IPS-15b (cell line): ENCODE data around the gene WDR70.

Source experiments
- H3K27me3 ChIP-seq: one replicate; pipeline ENCODE4 v1.6.1; 2013; ENCODE audit warnings: low read length; ENCODE audit not compliant: control insufficient read depth, insufficient read depth
- H3K36me3 ChIP-seq: one replicate; pipeline ENCODE4 v1.6.1; 2013; ENCODE audit warnings: low read length; ENCODE audit not compliant: control insufficient read depth, insufficient read depth
- H3K4me1 ChIP-seq: one replicate; pipeline ENCODE4 v1.6.1; 2013; ENCODE audit warnings: mild to moderate bottlenecking, low read length; ENCODE audit not compliant: control insufficient read depth, insufficient read depth
- H3K4me3 ChIP-seq: one replicate; pipeline ENCODE4 v1.5.1; 2013; ENCODE audit warnings: low read depth, low read length
- H3K9ac ChIP-seq: one replicate; pipeline ENCODE4 v1.6.1; 2013; ENCODE audit warnings: low read depth, mild to moderate bottlenecking, low read length
- H3K9me3 ChIP-seq: one replicate; pipeline ENCODE4 v1.6.1; 2013; ENCODE audit warnings: mild to moderate bottlenecking, low read length; ENCODE audit not compliant: control insufficient read depth, insufficient read depth

WDR70 gene

DNA sequence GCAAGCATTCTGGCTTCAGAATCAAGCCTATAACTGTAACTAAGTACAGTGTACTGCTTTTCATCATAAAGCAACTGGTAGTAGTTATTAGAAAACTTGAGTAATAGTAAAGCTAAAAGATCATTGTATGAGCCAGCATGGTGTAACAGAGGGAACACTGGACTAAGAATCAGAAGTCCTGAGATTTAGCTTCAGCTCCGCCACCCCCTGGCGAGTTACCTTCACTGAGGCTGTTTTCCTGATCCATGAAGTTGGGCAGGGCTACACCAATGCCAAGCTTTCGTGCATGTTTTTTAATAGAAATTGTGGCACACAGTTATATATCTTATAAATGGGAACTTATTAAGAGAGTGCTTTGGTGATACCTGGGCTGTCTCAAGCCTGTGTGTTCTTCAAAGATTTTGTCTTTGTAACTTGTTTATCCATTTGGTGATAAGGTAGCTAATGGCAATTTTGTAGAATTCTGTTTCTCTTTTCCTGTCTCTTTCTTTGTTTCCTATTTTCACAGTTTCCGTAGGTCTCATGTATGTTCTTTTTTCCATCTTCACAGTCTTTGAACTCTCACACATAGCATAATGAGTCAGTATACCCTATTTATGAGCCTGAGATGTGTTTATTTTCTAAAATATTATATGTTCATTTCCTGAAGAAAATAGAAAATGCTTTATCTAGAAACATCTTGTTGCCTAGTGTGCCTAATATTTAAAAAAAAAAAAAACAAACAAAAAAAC is 358.4 kb downstream of the WDR70 start:
- Histone ChIP-seq H3K4me3 (no peak overlapping the region), H3K36me3 (no peaks in the 10 kb centered on the region), H3K9me3 (no peaks in the 10 kb centered on the region), H3K27me3 (no peaks in the 10 kb centered on the region), H3K4me1 (no peaks in the 10 kb centered on the region), H3K9ac (no peak overlapping the region)

DNA sequence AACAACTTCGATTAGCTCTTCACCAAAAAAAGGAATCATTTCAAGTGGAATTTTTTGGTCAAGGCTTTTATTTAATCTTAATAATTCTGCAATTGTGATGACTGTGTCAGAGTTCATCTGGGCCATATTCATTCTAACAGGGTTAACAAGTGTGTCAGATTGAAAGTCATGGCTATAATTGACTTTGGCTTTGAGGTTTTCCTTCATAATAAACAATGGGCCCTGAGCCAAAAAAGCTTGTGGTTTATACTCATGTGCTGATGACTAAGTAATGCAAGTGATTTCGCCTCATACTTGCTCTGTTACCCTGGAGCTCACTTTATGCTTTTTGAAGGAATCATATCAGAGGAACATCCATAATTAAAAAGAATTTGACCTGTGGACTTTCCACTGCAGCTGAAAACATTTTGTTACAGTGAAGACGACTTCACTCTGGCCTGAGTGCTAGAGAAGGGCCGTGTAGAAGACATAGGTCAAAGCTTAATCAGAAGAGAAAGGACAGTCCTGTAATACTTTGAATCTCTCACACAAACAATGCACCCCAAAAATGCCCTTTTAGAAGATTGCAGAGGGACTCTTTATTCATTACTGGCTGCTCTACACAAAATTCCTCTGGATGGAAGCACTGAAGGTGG is 359.1 kb downstream of the WDR70 start:
- H3K4me1 ChIP-seq = no peaks in the 10 kb centered on the region
- H3K4me3 ChIP-seq = no peak overlapping the region
- H3K36me3 ChIP-seq = no peaks in the 10 kb centered on the region
- H3K27me3 ChIP-seq = no peaks in the 10 kb centered on the region
- no peak overlapping the region for H3K9ac ChIP-seq
- no peaks in the 10 kb centered on the region for H3K9me3 ChIP-seq

DNA sequence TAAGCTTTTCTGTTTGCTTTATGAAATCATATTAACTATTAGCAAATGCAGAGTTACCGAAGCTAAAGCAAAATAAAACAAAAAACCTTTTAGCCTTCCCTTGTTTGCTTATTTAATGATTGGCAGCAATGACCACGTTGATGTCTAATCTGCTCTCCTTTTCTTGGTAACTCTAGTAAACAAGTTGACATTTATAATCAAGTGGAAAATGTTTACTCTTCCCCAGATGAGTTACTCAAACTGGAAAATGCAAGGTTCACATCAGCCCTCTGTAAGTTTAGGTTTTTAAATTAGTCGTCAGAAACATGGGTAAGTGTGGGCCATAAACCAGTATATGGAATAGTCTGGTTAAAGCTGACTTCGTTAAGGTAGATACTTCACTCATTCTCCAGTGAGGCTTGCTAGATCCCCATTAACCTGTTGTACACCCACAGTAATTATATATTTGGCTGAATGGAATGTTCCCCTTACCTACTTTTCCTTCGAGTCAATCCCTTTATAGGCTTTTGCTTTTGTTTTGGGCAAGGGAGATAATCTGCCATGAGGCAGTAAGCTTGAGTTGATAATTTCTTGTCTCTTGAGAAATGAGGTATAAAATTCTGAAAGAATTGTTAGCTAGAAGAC is 359.9 kb downstream of the WDR70 start:
- Histone ChIP-seq H3K4me1 (no peaks in the 10 kb centered on the region), H3K36me3 (no peaks in the 10 kb centered on the region), H3K9me3 (no peaks in the 10 kb centered on the region), H3K27me3 (no peaks in the 10 kb centered on the region), H3K9ac (no peak overlapping the region), H3K4me3 (no peak overlapping the region)

DNA sequence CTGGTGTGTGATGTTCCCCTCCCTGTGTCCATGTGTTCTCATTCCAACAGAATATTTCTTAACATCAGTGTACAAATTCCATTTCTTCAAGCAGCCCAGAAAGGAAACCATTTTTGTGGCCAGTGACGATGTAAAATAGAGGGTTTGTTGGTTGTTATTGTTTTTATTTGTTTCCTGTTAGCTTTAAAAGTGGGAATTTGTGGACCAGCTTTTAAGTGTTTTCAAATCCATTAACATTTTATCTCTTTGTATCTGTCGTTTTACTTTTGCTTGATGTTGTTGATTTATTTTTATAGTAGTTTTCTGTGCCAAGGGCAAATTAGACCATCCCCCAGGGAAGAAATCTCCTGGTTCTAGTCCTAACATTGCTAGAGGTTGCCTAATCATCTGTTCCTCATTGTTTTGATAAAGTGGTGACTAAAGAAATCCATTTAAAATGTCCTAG is 360.7 kb downstream of the WDR70 start:
- H3K36me3 ChIP-seq = no peaks in the 10 kb centered on the region
- H3K4me3 ChIP-seq = no peak overlapping the region
- H3K4me1 ChIP-seq = no peaks in the 10 kb centered on the region
- H3K9me3 ChIP-seq = no peaks in the 10 kb centered on the region
- H3K27me3 ChIP-seq = no peaks in the 10 kb centered on the region
- no peak overlapping the region for H3K9ac ChIP-seq

DNA sequence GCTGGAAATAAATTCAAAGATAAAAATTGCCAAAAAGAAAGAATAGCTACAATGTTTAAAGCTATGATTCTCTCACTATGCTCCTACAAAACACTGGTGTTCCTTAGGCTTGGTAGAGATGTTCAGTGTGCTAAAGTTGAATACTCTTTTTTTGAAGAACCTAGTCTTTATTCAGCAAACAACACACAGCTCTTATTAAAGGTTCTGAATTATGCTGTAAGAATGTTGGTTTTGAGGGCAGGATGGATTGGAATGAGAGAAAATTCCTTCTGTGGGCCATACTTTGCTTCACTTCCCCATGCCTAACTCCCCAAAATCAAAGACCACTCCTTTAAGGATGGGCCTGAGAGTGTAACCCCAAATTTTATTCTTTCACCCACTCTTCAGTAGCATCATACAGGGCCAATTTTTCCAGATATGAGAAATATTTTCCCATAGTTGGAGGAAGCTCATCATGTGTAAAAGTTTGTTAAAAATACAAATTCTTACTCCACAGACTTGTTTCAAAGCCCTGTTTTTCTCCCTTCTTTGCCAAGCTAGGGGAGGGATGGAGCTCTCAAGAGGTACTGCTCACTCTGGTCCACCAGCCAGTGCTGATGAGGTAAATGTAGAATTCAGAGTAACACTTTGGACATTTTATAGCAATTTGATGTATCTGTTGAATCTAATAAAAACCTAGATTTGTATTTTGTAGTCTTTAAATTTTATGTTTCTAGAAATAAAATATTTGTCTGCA is 361.4 kb downstream of the WDR70 start:
- Histone ChIP-seq H3K4me1 (no peaks in the 10 kb centered on the region), H3K9me3 (no peaks in the 10 kb centered on the region), H3K27me3 (no peaks in the 10 kb centered on the region), H3K4me3 (no peak overlapping the region), H3K9ac (no peak overlapping the region), H3K36me3 (no peaks in the 10 kb centered on the region)

DNA sequence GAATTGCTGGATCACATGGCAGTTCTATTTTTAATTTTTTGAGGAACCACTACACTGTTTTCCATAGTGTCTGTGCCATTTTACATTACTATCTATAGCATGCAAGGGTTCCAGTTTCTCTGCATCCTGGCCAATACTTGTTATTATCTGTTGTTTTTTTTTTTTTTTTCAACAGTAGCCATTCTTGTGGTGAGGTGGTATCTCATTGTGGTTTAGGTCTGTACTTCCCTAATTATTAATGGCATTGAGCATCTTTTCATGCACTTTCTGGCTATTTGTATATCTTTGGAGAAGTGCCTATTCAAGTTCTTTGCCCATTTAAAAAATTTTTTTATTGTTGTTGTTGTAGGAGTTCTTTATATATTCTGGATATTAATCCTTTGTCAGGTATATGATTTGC is 363.0 kb downstream of the WDR70 start:
- H3K4me3 ChIP-seq = no peak overlapping the region
- no peaks in the 10 kb centered on the region for H3K36me3 ChIP-seq
- H3K9me3 ChIP-seq = no peaks in the 10 kb centered on the region
- no peaks in the 10 kb centered on the region for H3K27me3 ChIP-seq
- no peak overlapping the region for H3K9ac ChIP-seq
- no peaks in the 10 kb centered on the region for H3K4me1 ChIP-seq

DNA sequence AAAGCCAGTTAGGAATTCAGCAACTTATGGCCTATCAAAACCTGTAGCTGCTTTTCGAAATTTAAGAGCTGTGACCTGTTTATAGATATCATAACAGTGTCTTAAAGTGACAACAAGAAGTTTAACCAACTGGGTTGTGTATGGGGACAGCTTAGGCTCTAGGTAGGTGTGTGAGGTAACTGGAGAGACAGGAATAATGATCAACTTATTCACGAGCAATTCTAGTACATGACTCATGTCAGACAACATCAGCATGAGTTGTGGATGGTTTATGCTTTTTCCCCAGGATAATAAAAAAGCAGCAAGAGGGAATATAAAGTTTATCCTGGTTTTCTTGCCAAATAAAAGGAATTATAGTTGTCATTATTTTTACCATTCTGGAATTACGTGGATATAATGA is 372.1 kb downstream of the WDR70 start:
- no peaks in the 10 kb centered on the region for H3K36me3 ChIP-seq
- H3K4me3 ChIP-seq = no peak overlapping the region
- no peaks in the 10 kb centered on the region for H3K9me3 ChIP-seq
- no peaks in the 10 kb centered on the region for H3K27me3 ChIP-seq
- no peak overlapping the region for H3K9ac ChIP-seq
- H3K4me1 ChIP-seq = no peaks in the 10 kb centered on the region

DNA sequence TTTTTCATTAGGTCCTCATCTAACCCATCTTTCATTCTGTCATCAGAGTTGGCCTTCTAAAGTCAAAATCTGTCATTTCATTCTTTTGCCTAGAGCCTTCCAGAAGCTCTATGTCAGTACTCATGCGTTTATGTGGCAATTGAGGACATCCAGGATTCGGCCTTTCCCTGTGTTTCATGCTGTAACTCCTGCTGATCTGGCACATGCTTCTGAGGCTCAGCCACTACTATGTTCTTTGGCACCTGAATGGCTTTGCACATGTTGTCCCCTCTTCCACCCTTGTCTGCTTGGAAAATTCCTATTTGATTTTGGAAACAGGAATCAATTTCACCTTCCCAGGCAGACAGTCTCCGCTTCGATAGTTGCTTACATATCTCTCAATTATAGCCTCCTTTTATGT is 375.9 kb downstream of the WDR70 start:
- no peak overlapping the region for H3K9ac ChIP-seq
- H3K9me3 ChIP-seq = no peaks in the 10 kb centered on the region
- no peaks in the 10 kb centered on the region for H3K27me3 ChIP-seq
- no peak overlapping the region for H3K4me3 ChIP-seq
- H3K36me3 ChIP-seq = no peaks in the 10 kb centered on the region
- H3K4me1 ChIP-seq = no peaks in the 10 kb centered on the region

DNA sequence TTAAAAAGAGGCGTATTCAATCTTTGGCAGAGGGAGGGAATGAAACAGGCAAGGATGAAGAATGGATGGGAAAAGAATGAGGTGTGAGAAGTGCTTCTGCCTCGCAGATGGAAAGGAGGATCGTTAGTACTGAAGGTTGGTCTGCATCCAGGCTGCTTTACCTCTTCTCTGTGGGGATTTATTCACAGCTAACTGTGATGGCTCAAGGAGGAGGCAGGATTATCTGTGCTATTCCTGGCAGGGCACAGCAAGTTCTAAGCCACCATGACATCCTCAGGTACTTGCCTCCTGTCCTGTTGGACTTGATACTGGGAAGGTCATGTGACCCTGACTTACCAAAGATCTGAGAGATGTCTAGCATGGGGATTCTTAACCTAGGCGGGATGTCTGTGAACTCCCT is 376.5 kb downstream of the WDR70 start:
- Histone ChIP-seq H3K9me3 (no peaks in the 10 kb centered on the region), H3K4me1 (no peaks in the 10 kb centered on the region), H3K9ac (no peak overlapping the region), H3K36me3 (no peaks in the 10 kb centered on the region), H3K27me3 (no peaks in the 10 kb centered on the region), H3K4me3 (no peak overlapping the region)

DNA sequence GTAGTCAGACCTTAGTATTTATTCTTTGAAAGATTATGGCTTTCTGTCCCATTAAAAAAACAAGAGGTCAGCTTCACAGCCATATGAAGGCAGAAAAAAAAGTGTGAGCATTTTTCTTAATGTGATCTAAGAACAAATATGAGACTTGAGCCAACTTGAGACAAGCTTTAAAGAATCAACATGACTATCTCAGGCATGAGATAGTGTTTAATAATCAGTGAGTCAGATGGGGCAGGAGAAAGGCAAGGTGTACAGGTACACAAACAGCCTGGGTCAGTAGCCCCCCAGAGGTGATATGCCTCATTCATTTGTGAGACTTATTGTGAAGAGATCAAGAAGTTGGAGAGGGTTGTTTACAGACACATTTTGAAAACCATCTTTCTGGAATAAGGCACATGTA is 377.1 kb downstream of the WDR70 start:
- Histone ChIP-seq H3K9ac (no peak overlapping the region), H3K9me3 (no peaks in the 10 kb centered on the region), H3K4me1 (no peaks in the 10 kb centered on the region), H3K36me3 (no peaks in the 10 kb centered on the region), H3K27me3 (no peaks in the 10 kb centered on the region), H3K4me3 (no peak overlapping the region)

DNA sequence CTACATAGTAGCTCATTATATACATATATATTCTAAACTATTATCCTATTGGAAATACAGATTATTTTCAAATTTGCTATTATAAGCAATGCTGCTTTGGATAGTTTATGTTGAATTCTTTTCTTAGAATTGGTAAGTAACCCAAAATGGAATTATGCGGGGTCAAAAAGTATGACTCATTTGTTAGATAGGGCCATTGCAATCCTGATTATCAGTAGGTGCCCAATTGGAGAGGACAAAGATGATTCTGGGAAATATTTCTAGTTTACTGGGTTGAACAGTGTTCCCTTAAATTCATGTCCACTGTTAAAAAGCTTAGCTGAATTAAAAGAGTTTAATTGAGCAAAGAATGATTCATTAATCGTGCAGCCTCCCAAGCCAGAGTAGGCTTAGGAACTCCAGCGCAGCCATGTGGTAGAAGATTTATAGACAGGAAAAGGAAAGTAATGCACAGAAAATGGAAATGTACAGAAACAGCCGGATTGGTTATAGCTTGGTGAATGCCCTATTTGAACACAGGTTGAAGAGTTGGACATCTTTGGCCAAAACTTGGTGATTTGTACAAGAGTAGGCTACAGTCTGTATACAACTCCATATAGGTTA is 379.0 kb downstream of the WDR70 start:
- H3K36me3 ChIP-seq = no peaks in the 10 kb centered on the region
- H3K9me3 ChIP-seq = no peaks in the 10 kb centered on the region
- H3K9ac ChIP-seq = no peak overlapping the region
- no peak overlapping the region for H3K4me3 ChIP-seq
- H3K4me1 ChIP-seq = no peaks in the 10 kb centered on the region
- H3K27me3 ChIP-seq = no peaks in the 10 kb centered on the region
